Measurements from ENCODE around the gene WNT2B.

WNT2B gene

DNA sequence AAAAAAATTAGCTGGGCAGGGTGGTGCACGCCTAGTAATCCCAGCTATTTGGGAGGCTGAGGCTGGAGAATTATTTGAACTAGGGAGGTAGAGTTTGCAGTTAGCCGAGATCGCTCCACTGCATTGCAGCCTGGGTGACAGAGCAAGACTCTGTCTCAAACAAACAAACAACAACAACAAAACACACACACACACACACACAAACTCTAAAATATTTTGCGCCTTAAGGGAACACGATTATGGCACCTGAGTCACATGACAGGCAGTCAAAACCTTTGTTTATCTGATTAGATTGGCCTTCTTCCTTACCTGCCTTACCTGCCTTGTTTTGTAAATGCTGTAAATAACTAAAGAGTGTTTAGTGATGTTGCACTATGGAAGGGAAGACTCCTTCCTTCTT lies 20.6 kb upstream of the WNT2B start:
- TF ChIP-seq, protein P1, sequence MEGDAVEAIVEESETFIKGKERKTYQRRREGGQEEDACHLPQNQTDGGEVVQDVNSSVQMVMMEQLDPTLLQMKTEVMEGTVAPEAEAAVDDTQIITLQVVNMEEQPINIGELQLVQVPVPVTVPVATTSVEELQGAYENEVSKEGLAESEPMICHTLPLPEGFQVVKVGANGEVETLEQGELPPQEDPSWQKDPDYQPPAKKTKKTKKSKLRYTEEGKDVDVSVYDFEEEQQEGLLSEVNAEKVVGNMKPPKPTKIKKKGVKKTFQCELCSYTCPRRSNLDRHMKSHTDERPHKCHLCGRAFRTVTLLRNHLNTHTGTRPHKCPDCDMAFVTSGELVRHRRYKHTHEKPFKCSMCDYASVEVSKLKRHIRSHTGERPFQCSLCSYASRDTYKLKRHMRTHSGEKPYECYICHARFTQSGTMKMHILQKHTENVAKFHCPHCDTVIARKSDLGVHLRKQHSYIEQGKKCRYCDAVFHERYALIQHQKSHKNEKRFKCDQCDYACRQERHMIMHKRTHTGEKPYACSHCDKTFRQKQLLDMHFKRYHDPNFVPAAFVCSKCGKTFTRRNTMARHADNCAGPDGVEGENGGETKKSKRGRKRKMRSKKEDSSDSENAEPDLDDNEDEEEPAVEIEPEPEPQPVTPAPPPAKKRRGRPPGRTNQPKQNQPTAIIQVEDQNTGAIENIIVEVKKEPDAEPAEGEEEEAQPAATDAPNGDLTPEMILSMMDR (IDR thresholded peaks at IDR 0.05; ENCODE audit: low read depth, low read length, missing control alignments), result no peak
- in situ Hi-C loops (cut with HindIII; ENCODE audit: low sequenced_read_pairs), result no loop called here
- no peak for DNase-seq (ENCODE audit: low read depth)
- no peak overlapping the region for H3K4me3 ChIP-seq (ENCODE audit: low read depth, low read length)

DNA sequence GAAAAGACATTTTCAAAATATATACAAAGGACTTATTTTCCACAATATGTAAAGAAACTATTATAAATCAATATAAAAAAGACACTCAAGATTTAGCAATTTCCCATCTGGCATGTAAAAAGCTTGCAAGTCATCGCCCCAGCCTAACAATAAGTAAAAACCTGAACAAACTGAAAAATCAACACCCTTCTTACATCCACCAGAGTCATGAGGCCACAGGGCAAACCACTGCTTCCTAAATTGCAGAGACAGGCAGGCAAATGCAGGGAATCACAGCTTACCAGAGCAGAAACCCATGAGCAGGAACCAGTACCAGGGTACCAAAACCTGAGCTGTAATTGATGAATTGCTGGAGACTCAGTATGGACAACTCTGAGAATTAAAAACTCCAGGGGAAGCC lies 16.7 kb upstream of the WNT2B start:
- TF ChIP-seq, protein P1 (IDR thresholded peaks at IDR 0.05; ENCODE audit: low read depth, low read length, missing control alignments), result no peak

DNA sequence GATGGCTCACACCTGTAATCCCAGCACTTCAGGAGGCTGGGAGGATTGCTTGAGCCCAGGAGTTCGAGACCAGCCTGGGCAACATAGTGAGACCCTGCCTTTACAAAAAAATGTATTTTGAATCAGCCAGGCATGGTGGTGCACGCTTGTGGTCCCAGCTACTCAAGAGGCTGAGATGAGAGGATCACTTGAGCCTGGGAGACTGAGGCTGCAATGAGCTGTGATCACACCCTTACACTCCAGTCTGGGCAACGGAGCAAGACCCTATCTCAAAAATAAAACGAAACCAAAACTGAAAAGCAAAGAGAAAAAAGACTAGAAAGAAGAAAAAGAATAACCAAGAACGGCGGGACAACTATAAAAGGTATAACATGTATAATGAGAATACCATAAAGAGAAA lies 15.4 kb upstream of the WNT2B start:
- no peak for DNase-seq (ENCODE audit: low read depth)
- TF ChIP-seq, protein P1 (IDR thresholded peaks at IDR 0.05; ENCODE audit: low read depth, low read length, missing control alignments), result no peak
- in situ Hi-C loops (cut with HindIII; ENCODE audit: low sequenced_read_pairs), result no loop called here
- H3K4me3 ChIP-seq (ENCODE audit: low read depth, low read length), result no peak overlapping the region

More for the DNA sequence above, 16.7 kb upstream of the WNT2B start:
- no peak overlapping the region for H3K4me3 ChIP-seq (ENCODE audit: low read depth, low read length)
- in situ Hi-C loops (cut with HindIII; ENCODE audit: low sequenced_read_pairs), result no loop called here
- no peak for DNase-seq (ENCODE audit: low read depth)

DNA sequence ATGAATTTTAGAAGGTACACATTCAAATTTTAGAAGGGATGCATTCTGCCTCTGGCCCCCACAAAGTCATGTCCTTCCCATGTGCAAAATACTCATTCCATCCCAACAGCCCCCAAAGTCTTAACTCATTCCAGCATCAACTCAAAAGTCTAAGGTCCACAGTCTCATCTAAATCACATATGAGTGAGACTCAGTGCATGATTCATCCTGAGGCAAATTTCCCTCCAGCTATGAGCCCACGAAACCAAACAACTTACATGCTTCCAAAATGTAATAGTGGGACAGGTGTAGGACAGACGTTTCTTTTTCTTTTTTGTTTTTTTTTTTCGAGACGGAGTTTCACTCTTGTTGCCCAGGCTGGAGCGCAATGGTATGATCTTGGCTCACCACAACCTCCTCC lies 12.5 kb upstream of the WNT2B start:
- in situ Hi-C loops (cut with HindIII; ENCODE audit: low sequenced_read_pairs), result no loop called here
- TF ChIP-seq, protein P1 (IDR thresholded peaks at IDR 0.05; ENCODE audit: low read depth, low read length, missing control alignments), result no peak
- no peak overlapping the region for H3K4me3 ChIP-seq (ENCODE audit: low read depth, low read length)
- no peak for DNase-seq (ENCODE audit: low read depth)

DNA sequence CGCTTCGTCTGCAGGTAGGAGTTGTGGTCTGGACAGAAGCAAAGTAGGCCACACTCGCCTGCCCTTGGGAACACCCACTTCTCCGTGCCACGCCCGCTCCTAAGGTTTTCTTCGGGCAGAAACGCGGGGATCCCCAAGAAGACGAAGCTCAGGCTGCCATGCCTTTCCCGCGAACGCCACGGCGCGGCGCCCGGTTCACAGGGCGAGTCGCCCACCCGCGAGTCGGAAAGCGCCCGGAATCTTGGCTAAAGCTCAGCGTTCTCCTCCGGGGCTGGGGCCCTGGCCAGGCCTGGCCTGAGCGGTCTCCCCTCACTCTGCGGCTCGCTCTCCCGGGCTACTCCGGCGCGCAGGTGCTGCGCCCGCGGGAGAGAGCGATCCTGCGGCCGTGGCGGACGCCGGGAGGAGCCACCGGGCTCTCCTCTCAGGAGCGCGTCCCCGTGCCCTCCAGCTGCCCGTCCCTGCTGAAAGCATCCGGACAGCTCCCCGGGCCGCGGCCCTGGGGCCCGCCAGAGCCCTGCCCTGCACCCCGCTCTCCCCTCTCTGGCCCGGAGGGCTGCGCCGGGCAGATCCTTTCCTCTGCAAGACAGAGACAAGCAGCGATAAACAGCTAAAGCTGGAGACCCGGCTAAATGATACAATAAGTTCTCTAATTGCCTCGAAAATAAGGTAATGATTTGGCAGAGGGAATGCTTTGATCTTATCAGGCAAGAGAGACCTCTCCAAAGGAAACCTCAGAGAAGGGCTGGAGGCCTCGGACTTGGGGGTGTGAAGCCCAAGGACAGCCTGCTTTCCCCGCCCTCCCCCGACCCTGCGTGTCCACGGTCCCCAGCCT lies 6.7 kb upstream of the WNT2B start:
- peak; percentile 49 for DNase-seq (ENCODE audit: low read depth)
- TF ChIP-seq, protein P1 (IDR thresholded peaks at IDR 0.05; ENCODE audit: low read depth, low read length, missing control alignments), result peak; percentile 92
- in situ Hi-C loops (cut with HindIII; ENCODE audit: low sequenced_read_pairs), result no loop called here
- H3K4me3 ChIP-seq (ENCODE audit: low read depth, low read length), result peak overlapping the region; percentile 42

DNA sequence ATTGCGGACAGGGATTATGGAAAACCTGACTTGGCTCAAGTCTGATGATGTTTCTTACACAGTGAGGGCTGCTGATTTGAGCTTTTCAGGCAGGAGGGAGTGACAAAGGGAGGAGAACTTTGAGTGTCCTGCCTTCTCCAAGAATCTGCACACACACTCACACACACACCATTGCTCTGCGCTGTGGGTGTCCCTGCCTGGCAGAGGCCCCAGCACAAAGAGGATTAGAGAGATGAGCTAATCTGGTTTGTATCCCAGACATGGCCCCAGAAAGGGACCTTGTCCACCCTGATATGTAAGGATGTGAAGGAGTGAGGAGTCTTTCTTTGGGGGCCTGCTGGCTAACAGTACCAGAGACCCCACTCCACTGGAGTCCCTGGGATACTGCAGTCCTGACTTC lies 5.9 kb upstream of the WNT2B start:
- TF ChIP-seq, protein P1 (IDR thresholded peaks at IDR 0.05; ENCODE audit: low read depth, low read length, missing control alignments), result no peak
- in situ Hi-C loops (cut with HindIII; ENCODE audit: low sequenced_read_pairs), result no loop called here
- no peak overlapping the region for H3K4me3 ChIP-seq (ENCODE audit: low read depth, low read length)
- DNase-seq (ENCODE audit: low read depth), result no peak

Measured in astrocyte of the cerebellum (primary cell).